ENCODE results near the gene CD58. TPM values are rescaled to one million over a fixed set of nuclear protein-coding genes. Genes with fewer than 3 reads are reported as not detected.

Gene CD58
- polyA plus RNA-seq, 2 donors = 21.2 to 25.3 TPM

- WGBS, 2 donors = 84 to 89% methylated on average over 7 of the region's 7 CpGs
- H3K9me3 ChIP-seq (ENCODE audit: control insufficient read depth in 2 of 2, insufficient read depth in 1 of 2, low read depth in 1 of 2, low read length in 1 of 2) = peaks cover 0 to 3% of the 10 kb centered on the region in 2 donors
- no peak overlapping the region for H3K27ac ChIP-seq (ENCODE audit: low read depth in 2 of 2, low read length in 1 of 2)
- peaks cover 0 to 5% of the 10 kb centered on the region in 2 donors for H3K36me3 ChIP-seq (ENCODE audit: control insufficient read depth in 2 of 2, insufficient read depth in 2 of 2, low read length in 1 of 2)
- no peaks in the 10 kb centered on the region for H3K27me3 ChIP-seq (ENCODE audit: control insufficient read depth in 1 of 2, insufficient read depth in 2 of 2, low read length in 2 of 2)
- H3K4me3 ChIP-seq (ENCODE audit: low read depth in 1 of 2, low read length in 2 of 2) = no peak overlapping the region
- H3K4me1 ChIP-seq (ENCODE audit: control insufficient read depth in 2 of 2, insufficient read depth in 2 of 2, low read length in 1 of 2) = peaks cover 0 to 7% of the 10 kb centered on the region in 2 donors
Observed at GRCh38 chr1:116573431-116574095, 2.7 kb upstream of the CD58 start.

GRCh38 chr1:116572771-116573430 is 2.1 kb upstream of the CD58 start:
- WGBS, 2 donors = 71 to 89% methylated on average over 4 of the region's 4 CpGs
- no peak overlapping the region for H3K4me3 ChIP-seq (ENCODE audit: low read depth in 1 of 2, low read length in 2 of 2)
- H3K36me3 ChIP-seq (ENCODE audit: control insufficient read depth in 2 of 2, insufficient read depth in 2 of 2, low read length in 1 of 2) = peaks cover 0 to 5% of the 10 kb centered on the region in 2 donors
- H3K27me3 ChIP-seq (ENCODE audit: control insufficient read depth in 1 of 2, insufficient read depth in 2 of 2, low read length in 2 of 2) = no peaks in the 10 kb centered on the region
- peaks cover 0 to 7% of the 10 kb centered on the region in 2 donors for H3K4me1 ChIP-seq (ENCODE audit: control insufficient read depth in 2 of 2, insufficient read depth in 2 of 2, low read length in 1 of 2)
- H3K9me3 ChIP-seq (ENCODE audit: control insufficient read depth in 2 of 2, insufficient read depth in 1 of 2, low read depth in 1 of 2, low read length in 1 of 2) = peaks cover 0 to 3% of the 10 kb centered on the region in 2 donors
- H3K27ac ChIP-seq (ENCODE audit: low read depth in 2 of 2, low read length in 1 of 2) = no peak overlapping the region

GRCh38 chr1:116572099-116572498 is 1.3 kb upstream of the CD58 start:
- H3K36me3 ChIP-seq (ENCODE audit: control insufficient read depth in 2 of 2, insufficient read depth in 2 of 2, low read length in 1 of 2) = peaks cover 0 to 2% of the 10 kb centered on the region in 2 donors
- no peak overlapping the region for H3K27ac ChIP-seq (ENCODE audit: low read depth in 2 of 2, low read length in 1 of 2)
- no peaks in the 10 kb centered on the region for H3K27me3 ChIP-seq (ENCODE audit: control insufficient read depth in 1 of 2, insufficient read depth in 2 of 2, low read length in 2 of 2)
- H3K9me3 ChIP-seq (ENCODE audit: control insufficient read depth in 2 of 2, insufficient read depth in 1 of 2, low read depth in 1 of 2, low read length in 1 of 2) = peaks cover 0 to 3% of the 10 kb centered on the region in 2 donors
- no peak overlapping the region for H3K4me3 ChIP-seq (ENCODE audit: low read depth in 1 of 2, low read length in 2 of 2)
- WGBS, 2 donors = 84 to 88% methylated on average over 2 of the region's 2 CpGs
- peaks cover 0 to 8% of the 10 kb centered on the region in 2 donors for H3K4me1 ChIP-seq (ENCODE audit: control insufficient read depth in 2 of 2, insufficient read depth in 2 of 2, low read length in 1 of 2)

- Histone ChIP-seq H3K9me3 (ENCODE audit: control insufficient read depth in 2 of 2, insufficient read depth in 1 of 2, low read depth in 1 of 2, low read length in 1 of 2) (peaks cover 0 to 3% of the 10 kb centered on the region in 2 donors), H3K4me1 (ENCODE audit: control insufficient read depth in 2 of 2, insufficient read depth in 2 of 2, low read length in 1 of 2) (peaks cover 0 to 8% of the 10 kb centered on the region in 2 donors), H3K27me3 (ENCODE audit: control insufficient read depth in 1 of 2, insufficient read depth in 2 of 2, low read length in 2 of 2) (no peaks in the 10 kb centered on the region), H3K36me3 (ENCODE audit: control insufficient read depth in 2 of 2, insufficient read depth in 2 of 2, low read length in 1 of 2) (no peaks in the 10 kb centered on the region), H3K27ac (ENCODE audit: low read depth in 2 of 2, low read length in 1 of 2) (peak overlapping the region; percentile 99 to 100), H3K4me3 (ENCODE audit: low read depth in 1 of 2, low read length in 2 of 2) (peak overlapping the region; percentile 87 to 96)
- 9 to 10% methylated on average over 24 of the region's 24 CpGs for WGBS, 2 donors
Observed at GRCh38 chr1:116571215-116571919, 541 bp upstream of the CD58 start.

GRCh38 chr1:116569776-116570357 is 959 bp downstream of the CD58 start:
- Histone ChIP-seq H3K9me3 (ENCODE audit: control insufficient read depth in 2 of 2, insufficient read depth in 1 of 2, low read depth in 1 of 2, low read length in 1 of 2) (peaks cover 0 to 3% of the 10 kb centered on the region in 2 donors), H3K27me3 (ENCODE audit: control insufficient read depth in 1 of 2, insufficient read depth in 2 of 2, low read length in 2 of 2) (no peaks in the 10 kb centered on the region), H3K4me3 (ENCODE audit: low read depth in 1 of 2, low read length in 2 of 2) (peak overlapping the region; percentile 87 to 96), H3K4me1 (ENCODE audit: control insufficient read depth in 2 of 2, insufficient read depth in 2 of 2, low read length in 1 of 2) (peaks cover 0 to 8% of the 10 kb centered on the region in 2 donors), H3K27ac (ENCODE audit: low read depth in 2 of 2, low read length in 1 of 2) (peak overlapping the region; percentile 99 to 100), H3K36me3 (ENCODE audit: control insufficient read depth in 2 of 2, insufficient read depth in 2 of 2, low read length in 1 of 2) (no peaks in the 10 kb centered on the region)
- 18 to 19% methylated on average over 22 of the region's 22 CpGs for WGBS, 2 donors

- Histone ChIP-seq H3K9me3 (ENCODE audit: control insufficient read depth in 2 of 2, insufficient read depth in 1 of 2, low read depth in 1 of 2, low read length in 1 of 2) (peaks cover 0 to 3% of the 10 kb centered on the region in 2 donors), H3K36me3 (ENCODE audit: control insufficient read depth in 2 of 2, insufficient read depth in 2 of 2, low read length in 1 of 2) (no peaks in the 10 kb centered on the region), H3K27ac (ENCODE audit: low read depth in 2 of 2, low read length in 1 of 2) (peak overlapping the region in 1 of 2 donors; percentile 100), H3K27me3 (ENCODE audit: control insufficient read depth in 1 of 2, insufficient read depth in 2 of 2, low read length in 2 of 2) (no peaks in the 10 kb centered on the region), H3K4me3 (ENCODE audit: low read depth in 1 of 2, low read length in 2 of 2) (peak overlapping the region in 1 of 2 donors; percentile 6), H3K4me1 (ENCODE audit: control insufficient read depth in 2 of 2, insufficient read depth in 2 of 2, low read length in 1 of 2) (peaks cover 0 to 10% of the 10 kb centered on the region in 2 donors)
Observed at GRCh38 chr1:116569381-116569670, 1.5 kb downstream of the CD58 start.

- 87 to 100% methylated on average over 2 of the region's 2 CpGs for WGBS, 2 donors
- H3K27ac ChIP-seq (ENCODE audit: low read depth in 2 of 2, low read length in 1 of 2) = peak overlapping the region in 1 of 2 donors; percentile 34
- no peaks in the 10 kb centered on the region for H3K36me3 ChIP-seq (ENCODE audit: control insufficient read depth in 2 of 2, insufficient read depth in 2 of 2, low read length in 1 of 2)
- H3K9me3 ChIP-seq (ENCODE audit: control insufficient read depth in 2 of 2, insufficient read depth in 1 of 2, low read depth in 1 of 2, low read length in 1 of 2) = peaks cover 0 to 3% of the 10 kb centered on the region in 2 donors
- no peaks in the 10 kb centered on the region for H3K27me3 ChIP-seq (ENCODE audit: control insufficient read depth in 1 of 2, insufficient read depth in 2 of 2, low read length in 2 of 2)
- peaks cover 0 to 10% of the 10 kb centered on the region in 2 donors for H3K4me1 ChIP-seq (ENCODE audit: control insufficient read depth in 2 of 2, insufficient read depth in 2 of 2, low read length in 1 of 2)
- peak overlapping the region in 1 of 2 donors; percentile 6 for H3K4me3 ChIP-seq (ENCODE audit: low read depth in 1 of 2, low read length in 2 of 2)
Observed at GRCh38 chr1:116568662-116569380, 2.0 kb downstream of the CD58 start.

- Histone ChIP-seq H3K27me3 (ENCODE audit: control insufficient read depth in 1 of 2, insufficient read depth in 2 of 2, low read length in 2 of 2) (no peaks in the 10 kb centered on the region), H3K4me3 (ENCODE audit: low read depth in 1 of 2, low read length in 2 of 2) (no peak overlapping the region), H3K4me1 (ENCODE audit: control insufficient read depth in 2 of 2, insufficient read depth in 2 of 2, low read length in 1 of 2) (peaks cover 0 to 10% of the 10 kb centered on the region in 2 donors), H3K9me3 (ENCODE audit: control insufficient read depth in 2 of 2, insufficient read depth in 1 of 2, low read depth in 1 of 2, low read length in 1 of 2) (peaks cover 0 to 3% of the 10 kb centered on the region in 2 donors), H3K36me3 (ENCODE audit: control insufficient read depth in 2 of 2, insufficient read depth in 2 of 2, low read length in 1 of 2) (no peaks in the 10 kb centered on the region), H3K27ac (ENCODE audit: low read depth in 2 of 2, low read length in 1 of 2) (no peak overlapping the region)
- 65 to 73% methylated on average over 4 of the region's 4 CpGs for WGBS, 2 donors
Observed at GRCh38 chr1:116567790-116568661, 2.8 kb downstream of the CD58 start.

All from esophagus (tissue), 2 donors.